ENCODE measurements around the gene TMEM140. TPM values are rescaled to one million over a fixed set of nuclear protein-coding genes. Genes with fewer than 3 reads are reported as not detected.

The TMEM140 gene
- total and polyA plus RNA-seq, 2 of the 13 experiments (the other 11 are each of a cell fraction or from before 2014, with no cell fraction given): 9.2 to 21.7 TPM

DNA sequence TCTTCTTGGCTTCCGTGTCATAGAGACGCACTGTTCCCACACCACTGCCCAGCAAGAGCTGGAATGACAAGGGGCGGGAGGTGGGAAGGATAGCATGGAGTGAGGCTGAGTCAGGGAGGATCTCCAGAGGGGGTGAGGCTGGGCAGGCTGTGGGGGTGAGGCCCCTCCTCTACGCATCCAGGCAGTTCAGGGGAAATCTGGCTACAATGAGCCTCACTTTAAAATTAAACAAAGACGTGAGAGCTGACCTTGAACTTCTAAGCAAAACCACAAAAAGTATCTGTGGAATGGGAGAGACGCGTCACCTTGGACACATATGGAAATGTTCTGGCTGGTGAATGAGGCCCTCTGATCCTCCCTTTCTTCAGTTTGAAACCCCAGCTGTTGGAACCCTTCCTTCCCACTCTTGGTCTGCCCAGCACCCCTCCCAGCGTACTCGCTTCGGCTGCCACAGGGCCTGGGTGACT, 45.8 kb downstream of the TMEM140 start:
- Histone ChIP-seq H3K27ac (ENCODE audit: extremely low read length, insufficient read depth, low read length) (no peak overlapping the region), H3K9me3 (ENCODE audit: low read length) (no peaks in the 10 kb centered on the region), H3K4me3 (replicated peaks in 1 of 3; ENCODE audit: insufficient read depth in 1 of 3, low read depth in 2 of 3, low read length in 3 of 3) (no peak overlapping the region), H2AFZ (ENCODE audit: low read length) (no peak overlapping the region), H3K79me2 (ENCODE audit: insufficient read depth, low read length) (no peaks in the 10 kb centered on the region), H3K4me2 (ENCODE audit: low read depth, low read length) (no peak overlapping the region), H3K27me3 (ENCODE audit: control insufficient read depth in 1 of 2, insufficient read depth in 2 of 2, low read length in 2 of 2) (no peaks in the 10 kb centered on the region), H3K9ac (ENCODE audit: insufficient read depth, low read depth, low read length) (no peak overlapping the region), H3K36me3 (replicated peaks in 1 of 2; ENCODE audit: control insufficient read depth in 1 of 2, insufficient read depth in 2 of 2, low read length in 2 of 2) (peaks cover 24 to 59% of the 10 kb centered on the region in 2 experiments), H3K4me1 (ENCODE audit: insufficient read depth, low read length) (peaks cover 12% of the 10 kb centered on the region), H4K20me1 (ENCODE audit: insufficient read depth, low read length) (no peaks in the 10 kb centered on the region)
- DNase-seq (ENCODE audit: low spot score): peak; percentile 40
- intact Hi-C loops (cut with micrococcal nuclease; ENCODE audit: unreplicated experiment) (no loop called here), in situ Hi-C loops (cut with HindIII; ENCODE audit: extremely low pct_ligation_motif_present, low pct_unique_long_range_greater_than_20kb) (no loop called here)
- 88% methylated on average over 10 of the region's 10 CpGs for WGBS (ENCODE audit: low lambda C conversion rate)
- CTCF ChIA-PET (ENCODE audit: low intra/inter-chr PET ratio, low total read pairs): no interaction called here
- POLR2A ChIA-PET: no interaction called here
- ATAC-seq: peak; percentile 39
- FAIRE-seq: no peak
- no TSS peak for BruUV-seq (replicated peaks)
- TF ChIP-seq ZMYM3 (CRISPR knock-in tag; IDR thresholded peaks at IDR 0.05) (no peak), HES4 (CRISPR knock-in tag; IDR thresholded peaks at IDR 0.05; ENCODE audit: borderline replicate concordance) (no peak), CCDC6 (CRISPR knock-in tag; IDR thresholded peaks at IDR 0.05) (no peak), CBFB (CRISPR knock-in tag; IDR thresholded peaks at IDR 0.05) (no peak), BCL3 (CRISPR knock-in tag; IDR thresholded peaks at IDR 0.05) (no peak), AKNA (CRISPR knock-in tag; IDR thresholded peaks at IDR 0.05; ENCODE audit: borderline replicate concordance) (no peak), SOX6 (IDR thresholded peaks at IDR 0.05) (no peak), SOX6 (CRISPR knock-in tag; IDR thresholded peaks at IDR 0.05) (peak; percentile 16; the same call in 1 of the 2 replicates), U2AF1 (optimal IDR thresholded peaks at IDR 0.05; ENCODE audit: low read depth, low read length) (no peak), SMC3 (IDR thresholded peaks at IDR 0.05; ENCODE audit: low read length) (no peak)
- TF ChIP-seq, protein P1, sequence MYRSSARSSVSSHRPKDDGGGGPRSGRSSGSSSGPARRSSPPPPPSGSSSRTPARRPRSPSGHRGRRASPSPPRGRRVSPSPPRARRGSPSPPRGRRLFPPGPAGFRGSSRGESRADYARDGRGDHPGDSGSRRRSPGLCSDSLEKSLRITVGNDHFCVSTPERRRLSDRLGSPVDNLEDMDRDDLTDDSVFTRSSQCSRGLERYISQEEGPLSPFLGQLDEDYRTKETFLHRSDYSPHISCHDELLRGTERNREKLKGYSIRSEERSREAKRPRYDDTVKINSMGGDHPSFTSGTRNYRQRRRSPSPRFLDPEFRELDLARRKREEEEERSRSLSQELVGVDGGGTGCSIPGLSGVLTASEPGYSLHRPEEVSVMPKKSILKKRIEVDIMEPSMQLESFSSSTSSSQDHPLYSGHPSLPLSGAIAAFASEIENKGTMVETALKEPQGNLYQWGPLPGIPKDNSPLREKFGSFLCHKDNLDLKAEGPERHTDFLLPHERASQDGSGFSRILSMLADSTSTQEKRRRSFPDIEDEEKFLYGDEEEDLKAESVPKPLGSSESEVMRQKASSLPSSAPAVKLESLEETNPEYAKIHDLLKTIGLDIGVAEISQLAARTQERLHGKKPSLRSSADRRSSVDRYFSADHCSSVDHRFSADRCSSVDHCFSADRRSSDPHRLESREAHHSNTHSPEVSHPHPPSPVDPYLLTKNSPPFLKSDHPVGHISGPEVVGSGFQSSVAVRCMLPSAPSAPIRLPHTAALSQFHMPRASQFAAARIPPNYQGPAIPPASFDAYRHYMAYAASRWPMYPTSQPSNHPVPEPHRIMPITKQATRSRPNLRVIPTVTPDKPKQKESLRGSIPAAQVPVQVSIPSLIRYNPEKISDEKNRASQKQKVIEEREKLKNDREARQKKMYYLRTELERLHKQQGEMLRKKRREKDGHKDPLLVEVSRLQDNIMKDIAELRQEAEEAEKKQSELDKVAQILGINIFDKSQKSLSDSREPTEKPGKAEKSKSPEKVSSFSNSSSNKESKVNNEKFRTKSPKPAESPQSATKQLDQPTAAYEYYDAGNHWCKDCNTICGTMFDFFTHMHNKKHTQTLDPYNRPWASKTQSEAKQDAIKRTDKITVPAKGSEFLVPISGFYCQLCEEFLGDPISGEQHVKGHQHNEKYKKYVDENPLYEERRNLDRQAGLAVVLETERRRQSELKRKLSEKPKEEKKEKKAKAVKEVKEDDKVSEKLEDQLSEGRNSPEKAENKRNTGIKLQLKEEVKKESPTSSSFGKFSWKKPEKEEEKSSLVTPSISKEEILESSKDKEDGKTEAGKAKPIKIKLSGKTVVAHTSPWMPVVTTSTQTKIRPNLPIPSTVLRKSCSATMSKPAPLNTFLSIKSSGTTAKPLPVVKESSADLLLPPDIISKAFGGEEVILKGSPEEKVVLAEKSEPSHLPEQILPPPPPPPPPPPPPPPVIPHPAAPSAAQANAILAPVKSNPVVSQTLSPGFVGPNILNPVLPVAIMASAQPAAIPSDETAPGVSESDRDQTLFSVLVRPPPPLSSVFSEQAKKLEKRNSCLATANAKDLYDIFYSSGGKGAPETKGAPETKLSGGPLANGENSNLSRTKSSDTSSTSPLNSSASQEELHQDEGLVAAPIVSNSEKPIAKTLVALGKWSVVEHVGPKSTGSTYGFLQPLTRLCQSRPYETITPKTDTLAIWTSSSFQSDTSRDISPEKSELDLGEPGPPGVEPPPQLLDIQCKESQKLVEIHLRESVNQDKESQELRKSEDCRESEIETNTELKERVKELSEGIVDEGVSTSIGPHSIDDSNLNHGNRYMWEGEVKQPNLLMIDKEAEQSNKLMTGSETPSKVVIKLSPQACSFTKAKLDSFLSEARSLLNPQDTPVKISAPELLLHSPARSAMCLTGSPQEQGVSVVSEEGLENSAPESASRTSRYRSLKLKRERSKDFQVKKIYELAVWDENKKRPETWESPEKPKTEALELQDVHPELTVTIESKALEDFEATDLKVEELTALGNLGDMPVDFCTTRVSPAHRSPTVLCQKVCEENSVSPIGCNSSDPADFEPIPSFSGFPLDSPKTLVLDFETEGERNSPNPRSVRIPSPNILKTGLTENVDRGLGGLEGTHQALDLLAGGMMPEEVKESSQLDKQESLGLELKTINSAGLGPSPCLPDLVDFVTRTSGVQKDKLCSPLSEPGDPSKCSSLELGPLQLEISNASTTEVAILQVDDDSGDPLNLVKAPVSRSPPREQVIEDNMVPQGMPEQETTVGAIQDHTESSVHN (CRISPR knock-in tag; IDR thresholded peaks at IDR 0.05): no peak
